OCI-M1 (cell line): ENCODE results near the gene GRIA3.

Experiments used
- DNase-seq: peaks from one replicate; lab custom pipeline; 2025; lab: John Stamatoyannopoulos, UW

GRIA3 gene

DNA sequence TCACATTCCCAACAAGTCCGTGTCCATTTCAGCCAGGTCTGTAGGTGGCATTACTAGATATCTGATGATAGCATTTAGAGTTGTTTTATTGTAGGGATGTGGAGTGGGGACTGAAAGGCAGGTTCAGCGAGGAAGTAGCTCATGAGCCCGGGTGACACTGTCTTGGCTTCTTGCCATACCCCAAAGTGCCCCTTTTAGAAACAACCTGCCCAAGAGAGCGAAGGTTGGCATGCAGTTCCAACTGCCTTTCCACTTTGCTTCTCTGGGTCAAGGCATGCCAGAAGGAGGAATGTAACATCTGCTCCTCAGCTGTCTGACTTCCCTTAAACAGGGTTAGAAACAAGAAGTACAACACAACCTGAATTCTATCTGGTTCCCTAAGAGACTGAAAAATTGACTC, 9.0 kb downstream of the GRIA3 start:
- no peak for DNase-seq

DNA sequence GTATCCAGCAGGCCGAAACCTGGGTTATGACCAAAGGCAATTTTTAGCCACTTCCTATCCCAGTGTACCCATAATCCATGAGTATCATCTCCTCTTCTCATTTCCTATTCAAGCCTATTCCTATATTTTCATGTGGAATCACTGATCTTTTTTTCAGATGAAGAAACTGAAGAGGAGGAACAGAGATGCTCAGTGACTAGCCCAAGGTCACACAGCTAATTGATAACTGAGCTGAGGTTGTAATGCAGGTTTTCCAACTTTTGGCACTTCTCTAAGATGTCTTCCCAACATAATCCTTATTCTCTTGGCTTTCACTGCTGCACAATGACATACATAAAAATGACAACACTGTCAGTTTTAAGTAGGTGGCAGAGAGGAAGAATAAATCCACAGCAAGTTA, 15.3 kb downstream of the GRIA3 start:
- DNase-seq = no peak

DNA sequence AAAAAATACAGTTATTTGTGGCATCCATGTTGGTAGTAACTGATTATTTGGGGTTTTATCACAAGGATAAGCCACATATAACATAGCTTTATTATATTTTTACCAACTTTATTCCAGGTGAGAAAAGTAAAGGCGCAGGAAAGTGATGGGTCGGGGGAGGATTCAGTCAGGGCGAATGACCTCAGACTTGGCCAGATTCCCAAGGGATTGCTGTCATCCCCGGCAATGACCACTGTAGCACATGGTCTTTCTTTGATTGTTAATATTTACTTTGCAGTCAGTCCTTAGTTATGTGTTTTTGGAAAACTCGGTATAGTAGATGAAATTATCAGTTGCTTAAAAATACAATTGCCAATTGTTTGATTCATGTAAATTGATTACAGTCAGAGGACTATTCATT, 17.6 kb downstream of the GRIA3 start:
- DNase-seq = no peak

DNA sequence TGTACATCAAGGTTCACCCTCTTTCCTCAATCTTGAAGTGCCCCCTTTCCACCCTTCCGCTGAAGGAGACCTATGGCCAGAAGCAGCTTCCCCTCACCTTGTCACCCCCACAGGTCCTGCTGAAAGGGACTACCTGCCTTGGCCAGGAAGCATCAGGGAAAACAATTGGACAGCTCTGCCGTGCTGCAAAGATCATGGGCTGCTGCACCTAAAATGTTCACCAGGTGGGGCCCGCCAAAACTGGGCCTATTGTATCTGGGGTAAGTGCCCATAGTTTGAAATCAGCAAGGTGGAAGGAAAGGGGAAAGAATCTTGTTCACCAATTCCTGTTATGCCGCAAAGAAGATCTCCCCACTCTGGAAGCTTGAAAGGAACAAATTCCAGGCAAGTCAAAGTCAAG, 18.4 kb downstream of the GRIA3 start:
- DNase-seq = no peak

DNA sequence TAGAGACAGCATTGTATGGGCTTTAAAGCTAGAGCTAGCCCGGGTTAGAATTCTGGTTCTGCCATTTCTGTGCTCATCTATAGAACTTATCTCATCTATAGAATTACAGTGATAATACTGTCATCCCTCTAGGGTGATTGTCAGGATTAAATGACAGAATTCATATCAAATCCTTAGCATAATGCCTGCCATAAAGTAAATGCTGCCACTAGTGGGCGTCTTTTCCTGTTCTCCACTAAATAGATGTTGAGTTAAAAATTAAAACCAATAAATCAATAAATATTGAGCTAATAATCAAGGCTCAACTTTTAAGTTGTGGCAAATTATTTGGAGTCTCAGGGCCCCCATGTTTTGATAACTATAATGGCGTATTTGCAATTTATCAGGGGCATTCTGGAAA, 19.7 kb downstream of the GRIA3 start:
- no peak for DNase-seq

DNA sequence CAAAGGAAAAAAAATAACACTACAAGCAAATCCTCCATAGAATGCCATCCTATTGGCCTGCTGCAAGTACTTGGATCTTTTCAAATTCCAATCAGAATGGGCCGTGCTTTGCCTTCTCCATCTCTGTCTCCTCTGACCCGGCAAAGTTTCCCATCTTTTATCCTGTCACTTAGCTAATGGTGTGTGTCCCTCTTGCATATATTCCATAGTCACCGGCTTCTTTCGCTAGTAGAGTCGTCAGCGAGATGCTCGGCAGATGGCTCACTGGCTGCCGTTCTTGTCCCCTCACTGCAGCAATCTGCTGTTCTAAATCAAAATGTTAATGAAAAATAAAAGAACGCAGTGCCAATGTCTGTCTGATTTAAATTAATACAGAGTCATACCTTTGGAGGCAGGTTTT, 22.1 kb downstream of the GRIA3 start:
- no peak for DNase-seq

DNA sequence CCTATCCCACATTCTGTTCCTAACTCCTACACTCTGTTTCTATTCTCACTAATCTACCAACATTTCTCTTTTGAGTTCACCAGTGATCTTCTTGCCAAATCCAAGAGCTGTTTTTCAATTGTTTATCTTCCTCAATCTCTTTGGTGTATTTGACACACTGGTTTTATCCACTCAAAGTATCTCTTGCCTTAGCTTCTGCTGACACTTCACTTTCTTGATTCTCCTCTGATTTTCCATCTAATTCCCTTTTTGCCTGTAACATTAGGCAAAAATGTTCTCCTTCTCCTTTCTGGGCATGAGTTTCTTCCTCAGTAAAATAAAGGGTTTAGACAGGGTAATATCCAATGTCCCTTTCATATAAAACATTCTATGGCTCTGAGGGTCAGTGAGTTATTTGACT, 26.2 kb downstream of the GRIA3 start:
- DNase-seq = no peak

DNA sequence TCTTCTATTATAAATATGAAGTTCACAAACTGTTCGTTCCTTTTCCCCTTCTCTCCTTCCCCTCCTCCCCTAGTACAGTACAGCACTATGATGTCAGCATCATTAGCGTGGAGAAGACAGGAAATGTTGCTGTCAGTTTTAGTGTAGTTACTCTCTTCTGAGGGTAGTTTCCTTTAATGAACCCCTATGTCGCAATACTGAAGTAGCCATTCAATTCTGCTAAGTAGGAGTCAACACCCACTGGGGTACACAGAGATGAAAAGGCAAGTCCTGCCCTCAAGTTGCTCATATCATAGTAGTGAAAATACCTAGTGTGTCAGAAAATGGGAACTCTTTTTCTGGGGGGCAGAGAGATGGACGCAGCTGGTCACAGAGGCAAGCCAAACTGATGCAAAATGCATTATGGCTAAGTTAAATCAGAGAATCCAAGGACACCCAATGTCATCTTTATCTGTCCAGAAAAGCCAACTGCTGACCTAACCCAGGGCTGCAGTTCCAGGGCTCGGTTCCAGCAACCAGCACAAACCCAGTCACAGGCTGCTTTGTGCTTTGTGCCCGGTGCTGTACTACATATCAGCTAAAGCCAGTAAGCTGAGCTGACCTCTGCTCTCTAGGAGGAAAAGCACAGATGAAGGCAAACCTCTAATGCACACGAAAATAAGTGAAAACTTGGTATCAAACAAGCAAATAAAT, 31.5 kb downstream of the GRIA3 start:
- peak; percentile 5 for DNase-seq

DNA sequence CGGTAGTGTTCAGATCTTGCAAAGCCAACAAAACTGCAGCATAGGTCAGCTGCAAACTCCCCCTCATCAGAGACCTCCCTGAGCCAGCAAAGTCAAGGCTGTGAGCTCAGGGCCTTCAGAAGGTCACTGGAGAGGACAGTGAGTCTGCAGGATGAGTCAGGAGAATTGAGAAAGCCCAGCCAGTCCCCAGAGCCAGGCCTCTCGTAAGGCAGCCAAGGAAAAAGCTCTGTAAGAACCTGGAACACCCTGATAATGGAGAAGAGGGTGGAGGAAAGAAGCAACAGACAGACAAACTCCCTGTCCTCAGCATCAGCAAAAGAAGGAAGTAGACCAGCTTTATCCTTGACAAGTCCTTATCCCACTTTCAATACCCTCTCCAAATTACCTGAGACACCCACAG, 33.0 kb downstream of the GRIA3 start:
- peak; percentile 49 for DNase-seq

DNA sequence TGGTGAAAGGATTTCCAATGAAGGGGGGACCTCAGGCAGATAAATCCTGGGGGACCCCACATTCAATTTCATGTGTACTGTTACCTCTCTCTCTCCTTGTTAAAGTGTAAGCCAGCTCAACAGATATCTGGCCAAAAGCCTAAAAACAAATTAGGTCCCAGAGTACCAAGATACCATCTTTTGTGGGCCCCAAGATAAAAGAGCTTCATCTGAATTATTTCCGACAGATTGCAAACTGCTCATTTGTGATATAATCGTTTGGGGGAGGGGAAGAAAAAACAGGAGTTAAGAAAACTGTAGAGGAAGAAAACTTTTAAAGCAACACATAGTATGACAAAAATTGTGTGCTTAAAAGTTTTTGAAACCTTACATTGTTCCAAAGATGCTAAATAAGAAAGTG, 33.6 kb downstream of the GRIA3 start:
- no peak for DNase-seq

DNA sequence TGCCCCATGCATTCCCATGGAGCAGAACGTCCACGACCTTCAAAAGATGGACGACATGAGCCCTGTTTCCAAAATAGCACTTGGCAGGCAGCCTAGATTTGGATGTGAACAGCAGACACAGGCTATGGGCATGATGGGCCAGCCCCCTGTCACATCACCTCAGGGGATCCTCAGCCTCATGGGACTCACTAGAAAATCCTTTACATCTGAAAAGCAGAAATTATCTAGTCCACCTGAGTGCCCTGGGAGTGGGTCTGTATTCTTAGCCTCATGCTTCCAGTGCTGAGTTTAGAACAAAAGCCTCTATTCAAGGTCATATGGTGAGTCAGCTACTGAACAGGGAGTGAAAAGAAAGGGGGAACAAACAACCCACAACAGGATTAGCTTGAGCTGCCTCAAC, 35.8 kb downstream of the GRIA3 start:
- DNase-seq = no peak

DNA sequence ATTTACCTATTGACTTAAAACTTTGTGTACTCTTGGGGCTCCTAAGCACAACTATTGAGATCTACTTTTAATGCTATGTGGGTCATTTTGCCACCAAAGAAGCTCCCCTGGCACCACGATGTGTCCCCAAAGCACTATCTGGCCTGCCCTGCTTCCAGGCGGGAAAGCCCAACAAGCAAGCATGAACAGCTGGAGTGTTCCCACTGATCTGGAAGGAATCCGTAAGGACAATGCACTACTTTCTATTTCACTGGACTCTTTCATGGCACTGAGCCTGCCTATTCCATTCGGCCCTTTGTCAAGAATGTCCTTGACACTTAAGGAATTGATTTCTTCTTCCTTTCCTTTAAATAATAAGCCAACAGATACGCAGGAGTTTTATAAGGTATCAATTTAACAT, 38.8 kb downstream of the GRIA3 start:
- DNase-seq = no peak

DNA sequence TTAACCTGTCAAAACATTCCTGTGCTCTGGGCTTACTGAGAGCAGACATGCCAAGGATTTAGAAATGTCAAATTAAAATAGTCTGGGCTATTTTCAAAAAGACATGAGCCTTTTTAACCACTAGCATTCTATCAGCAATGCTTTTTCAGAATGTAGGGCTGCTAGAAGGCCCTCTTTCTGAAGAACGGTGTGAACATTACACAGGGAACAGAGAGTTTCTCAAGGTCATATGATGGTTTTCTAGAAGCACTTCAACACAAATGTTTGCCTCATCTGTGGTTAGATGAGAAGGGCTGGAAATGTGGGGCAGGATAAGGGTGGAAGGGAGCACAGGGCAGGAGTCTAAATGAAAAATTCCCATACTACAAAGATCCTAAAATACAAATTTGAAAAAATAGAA, 39.3 kb downstream of the GRIA3 start:
- DNase-seq = no peak

DNA sequence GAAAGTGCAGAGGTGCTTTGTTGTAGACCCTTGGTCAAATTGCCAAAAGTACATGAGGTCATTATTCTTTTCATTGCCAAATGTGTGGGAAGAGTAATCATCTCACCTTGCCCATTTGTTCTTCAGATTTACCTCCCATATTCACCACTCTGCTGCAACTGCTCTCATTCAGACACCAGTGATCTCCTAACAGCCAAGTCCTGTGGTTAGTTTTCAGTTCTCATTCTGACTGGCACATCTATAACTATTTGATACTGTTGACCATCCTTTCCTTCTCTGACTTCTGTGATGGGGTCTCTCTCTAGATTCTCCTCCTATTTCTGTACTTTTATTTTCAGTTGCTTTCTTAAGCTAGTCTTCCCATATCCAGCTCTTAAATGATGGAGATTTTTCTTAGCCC, 39.8 kb downstream of the GRIA3 start:
- DNase-seq = no peak

DNA sequence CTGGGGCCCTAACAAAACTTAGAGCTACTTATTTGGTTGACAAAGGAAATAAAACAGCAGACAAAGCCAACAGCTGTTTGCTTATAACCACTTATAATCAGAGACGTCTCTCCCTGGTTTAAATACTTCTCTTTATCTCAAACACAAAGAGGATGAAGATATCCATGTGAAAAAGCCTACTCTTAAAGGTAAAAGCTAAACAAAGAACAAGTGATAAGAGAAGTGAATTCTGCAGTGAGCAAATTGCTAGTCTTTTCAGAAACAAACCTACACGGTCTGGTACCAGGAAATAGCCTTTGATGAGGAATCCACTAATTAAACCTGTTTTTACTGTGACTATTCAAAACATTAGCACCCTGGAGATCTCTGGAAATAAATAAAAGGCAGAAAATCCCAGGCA, 46.7 kb downstream of the GRIA3 start:
- DNase-seq = no peak

DNA sequence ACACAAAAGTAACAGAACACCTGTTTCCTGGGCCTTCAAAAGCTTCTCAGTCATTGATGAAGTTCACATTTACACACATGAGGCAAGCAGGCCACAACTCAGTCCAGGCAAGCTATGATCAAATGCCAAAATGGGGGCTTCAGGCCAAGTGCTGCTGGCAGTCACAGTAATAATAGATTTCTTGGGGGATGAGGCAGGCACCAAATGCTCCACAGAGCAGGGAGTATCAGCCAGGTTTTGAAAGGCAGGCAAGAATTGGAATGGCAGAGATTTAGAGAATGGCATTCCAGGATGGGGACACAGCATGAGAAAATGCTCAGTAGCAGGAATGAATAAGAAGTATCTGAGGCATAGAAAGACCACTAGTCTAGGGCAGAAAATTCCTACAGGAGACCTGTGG, 52.8 kb downstream of the GRIA3 start:
- DNase-seq = no peak

DNA sequence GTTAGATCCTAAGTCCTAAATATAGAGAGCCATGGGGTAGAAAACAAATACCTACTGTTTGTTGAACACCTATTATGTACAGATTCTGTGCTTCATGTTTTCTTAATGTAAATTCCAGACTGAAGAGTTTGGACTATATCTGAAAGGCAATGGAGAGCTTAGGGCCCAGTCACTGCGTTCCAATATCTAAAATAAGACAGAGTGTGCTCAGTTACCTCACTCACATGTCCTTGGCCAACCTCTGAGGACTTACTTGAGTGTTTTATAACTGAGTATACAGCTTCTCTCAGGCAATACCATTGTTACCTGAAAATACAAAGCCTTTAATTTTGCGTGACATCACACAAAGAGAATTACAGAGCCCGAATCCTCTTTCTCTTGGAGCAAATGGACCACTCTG, 53.2 kb downstream of the GRIA3 start:
- DNase-seq = no peak

DNA sequence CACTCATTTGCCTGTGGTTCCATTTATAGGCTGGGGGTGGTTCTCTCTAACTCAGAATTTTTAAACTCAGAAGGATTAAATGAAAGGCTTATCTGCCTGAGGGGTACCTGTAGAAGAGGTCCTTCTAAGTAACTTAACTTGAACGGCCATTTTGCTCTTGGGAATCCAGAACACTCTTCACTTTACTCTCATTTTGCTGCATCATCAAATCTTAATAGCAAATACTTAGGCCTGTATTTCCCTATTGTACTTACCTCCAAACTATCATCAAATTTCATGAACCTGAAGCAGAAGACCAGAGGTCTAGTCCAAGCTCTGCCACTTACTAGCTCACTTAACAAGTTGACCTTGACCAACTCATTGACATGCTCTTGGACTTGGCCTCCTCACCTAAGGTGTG, 70.4 kb downstream of the GRIA3 start:
- DNase-seq = no peak

DNA sequence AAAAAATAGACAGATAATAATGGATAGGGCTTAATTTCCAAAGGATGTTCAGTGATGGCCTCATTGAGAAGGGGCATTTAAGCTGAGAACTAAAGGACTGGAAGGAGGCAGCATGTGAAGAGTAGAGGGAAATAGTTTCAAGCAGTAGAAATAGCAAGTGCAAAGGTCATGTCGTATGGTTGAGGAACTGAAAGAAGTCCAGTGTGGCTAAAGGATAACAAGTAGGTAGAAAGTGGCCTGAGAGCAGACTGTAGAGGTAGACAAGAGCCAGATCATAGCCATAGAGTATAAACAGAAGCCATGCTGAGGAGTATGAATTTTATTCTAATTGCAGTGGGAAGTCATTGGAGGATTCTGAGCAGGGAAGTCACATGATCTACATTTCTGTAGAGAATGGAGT, 72.3 kb downstream of the GRIA3 start:
- DNase-seq = no peak

DNA sequence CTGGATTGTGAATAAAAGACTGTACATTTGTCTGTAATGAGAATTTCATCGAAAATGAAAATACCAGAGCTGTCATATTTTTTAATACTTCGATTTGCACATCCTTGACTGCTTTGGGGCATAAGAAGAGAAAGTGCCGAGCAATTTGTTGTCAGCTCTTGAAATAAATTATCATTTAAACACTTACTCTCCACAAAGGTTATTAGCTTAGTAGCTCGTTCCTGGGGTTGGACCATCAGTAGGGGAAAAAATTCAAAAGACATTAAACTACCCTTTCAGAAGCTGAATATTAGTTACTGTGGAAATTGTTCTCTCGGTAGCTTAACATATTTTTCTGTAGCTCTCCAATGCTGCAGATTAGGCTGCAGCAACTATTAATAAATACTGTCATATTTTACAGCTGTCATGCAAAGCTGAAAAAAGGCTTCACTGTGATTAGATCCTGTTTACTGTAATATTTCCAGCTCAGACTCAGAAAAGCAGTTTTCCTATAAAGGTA, 76.9 kb downstream of the GRIA3 start:
- DNase-seq = no peak

DNA sequence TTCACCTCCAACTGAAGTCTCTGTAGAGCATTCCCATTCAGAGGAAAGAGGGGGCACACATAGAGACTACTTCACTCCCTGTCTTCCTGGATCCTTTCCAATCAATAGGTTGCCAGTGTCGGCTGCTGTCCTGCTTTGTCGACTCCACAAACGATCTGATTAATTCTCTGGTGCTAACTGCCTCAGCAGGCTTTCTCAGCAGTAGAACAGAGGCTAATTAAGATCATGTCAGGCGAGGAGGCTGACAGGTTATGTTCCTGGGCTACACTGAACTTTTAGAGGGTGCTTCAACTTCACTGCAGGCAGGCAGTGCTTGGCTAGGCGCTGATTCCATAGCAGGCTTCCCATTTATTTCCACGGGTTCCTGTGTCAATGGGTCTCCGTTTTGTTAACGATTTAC, 79.2 kb downstream of the GRIA3 start:
- DNase-seq = no peak

DNA sequence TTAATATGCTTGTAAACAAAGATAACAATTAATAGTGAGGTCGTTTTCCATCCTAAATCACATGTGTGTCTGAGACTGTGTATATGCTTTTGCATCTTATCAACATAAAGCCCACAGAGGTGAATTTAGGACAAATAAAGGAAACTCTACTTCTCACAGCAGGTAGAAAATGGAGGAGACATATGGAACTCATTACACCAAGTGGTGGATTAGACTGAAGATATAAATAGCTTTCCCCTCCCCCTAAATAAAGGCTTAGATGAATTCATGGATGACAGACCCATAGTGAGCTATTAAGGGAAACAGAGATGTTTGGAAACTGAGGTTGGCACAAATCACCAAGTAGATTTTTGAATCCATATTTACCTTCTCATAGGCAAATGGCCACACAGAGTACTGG, 79.7 kb downstream of the GRIA3 start:
- DNase-seq = no peak

DNA sequence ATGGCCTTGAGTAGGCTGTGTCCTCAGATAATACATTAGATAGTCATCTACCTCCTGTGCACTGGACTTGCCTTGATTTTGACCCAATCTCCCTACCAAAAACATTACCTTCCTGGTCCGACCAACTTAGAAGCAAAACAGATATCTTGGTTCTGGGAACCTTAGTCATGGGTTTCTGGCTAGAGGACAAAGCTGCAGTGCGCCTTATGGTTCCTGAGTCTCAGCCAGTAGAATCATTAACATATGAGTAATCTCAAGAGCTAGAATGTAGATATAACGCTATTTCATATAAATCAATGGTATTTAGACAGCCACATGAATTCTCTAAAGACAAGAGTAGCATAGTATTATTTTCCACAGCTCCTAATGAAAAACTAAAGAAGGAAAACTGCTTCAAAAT, 83.1 kb downstream of the GRIA3 start:
- no peak for DNase-seq

DNA sequence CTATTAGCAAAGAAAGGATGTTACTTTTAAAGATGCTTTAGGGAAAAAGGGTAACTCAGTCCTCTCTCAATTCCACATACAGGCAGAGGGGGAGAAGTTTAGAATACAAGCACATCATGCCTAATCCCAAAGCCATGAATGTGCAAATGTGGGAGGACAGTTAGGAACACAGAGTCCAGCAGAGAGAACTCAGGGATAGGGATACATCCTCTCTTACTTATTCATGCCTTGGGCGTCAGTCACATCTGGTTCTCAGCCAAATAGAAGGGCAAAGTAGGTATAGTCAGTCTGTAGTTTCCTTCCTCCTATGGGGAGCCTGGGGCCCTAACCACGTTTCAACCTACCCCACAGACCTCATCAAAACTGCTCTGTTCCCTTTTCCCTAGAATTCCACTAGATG, 87.8 kb downstream of the GRIA3 start:
- DNase-seq = no peak

DNA sequence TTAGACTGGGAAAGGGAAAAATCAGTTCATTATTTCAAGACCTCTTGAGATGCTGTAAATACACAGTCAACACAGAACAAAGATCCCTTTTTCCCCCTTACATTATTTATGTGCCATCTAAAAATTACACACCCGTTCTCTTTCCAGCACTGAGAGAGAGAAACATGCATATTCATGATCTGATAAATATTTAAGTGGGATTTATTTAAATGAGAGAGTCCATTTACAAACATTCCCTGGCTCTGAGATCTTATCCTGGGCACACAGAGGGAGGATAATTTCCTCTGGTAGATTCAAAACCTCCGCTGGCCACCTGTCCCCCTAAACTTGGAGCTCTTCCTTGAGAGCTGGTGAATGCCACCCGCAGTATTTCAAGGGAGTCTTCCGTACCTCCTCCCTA, 88.6 kb downstream of the GRIA3 start:
- no peak for DNase-seq
